ENCODE data around the gene MTFR1L.

The MTFR1L gene

GRCh38 chr1:25781130-25781433, 38.7 kb upstream of the MTFR1L start:
- no peak for DNase-seq (ENCODE audit: extremely low spot score)
- TF ChIP-seq CTCF (IDR thresholded peaks at IDR 0.05; ENCODE audit: control extremely low read depth, extremely low read depth, low read depth, missing control alignments), result no peak
- ChIA-PET CTCF (interaction anchor here (1.2 kb wide), 1 partner anchor 12 kb away, joined by 3 read pairs; no protein-coding TSS in a partner anchor), POLR2A (no interaction called here)

- TF ChIP-seq CTCF (IDR thresholded peaks at IDR 0.05; ENCODE audit: control extremely low read depth, extremely low read depth, low read depth, missing control alignments), result no peak
- POLR2A ChIA-PET, result no interaction called here
- CTCF ChIA-PET, result interaction anchor here (1.2 kb wide), 1 partner anchor 15 kb away, joined by 3 read pairs; no protein-coding TSS in a partner anchor
- DNase-seq (ENCODE audit: extremely low spot score), result no peak
Measured at GRCh38 chr1:25782608-25783201, 37.0 kb upstream of the MTFR1L start.

- DNase-seq (ENCODE audit: extremely low spot score), result no peak
- CTCF ChIA-PET, result interaction anchor here (1.1 kb wide), 1 partner anchor 93 kb away, joined by 4 read pairs; no protein-coding TSS in a partner anchor
Measured at GRCh38 chr1:25784575-25785051, 35.1 kb upstream of the MTFR1L start.

GRCh38 chr1:25785333-25786067, 34.3 kb upstream of the MTFR1L start:
- CTCF ChIA-PET, result interaction anchor here (1.1 kb wide), 1 partner anchor 94 kb away, joined by 4 read pairs; no protein-coding TSS in a partner anchor
- POLR2A ChIA-PET, result interaction anchor here (0.7 kb wide), 1 partner anchor 255 kb away, joined by 3 read pairs; no protein-coding TSS in a partner anchor
- TF ChIP-seq CTCF (IDR thresholded peaks at IDR 0.05; ENCODE audit: control extremely low read depth, extremely low read depth, low read depth, missing control alignments), result no peak

More at GRCh38 chr1:25784575-25785051, 35.1 kb upstream of the MTFR1L start:
- no peak for TF ChIP-seq CTCF (IDR thresholded peaks at IDR 0.05; ENCODE audit: control extremely low read depth, extremely low read depth, low read depth, missing control alignments)
- POLR2A ChIA-PET, result interaction anchor here (0.7 kb wide), 1 partner anchor 254 kb away, joined by 3 read pairs; no protein-coding TSS in a partner anchor

GRCh38 chr1:25786887-25787759, 32.6 kb upstream of the MTFR1L start:
- no peak for TF ChIP-seq CTCF (IDR thresholded peaks at IDR 0.05; ENCODE audit: control extremely low read depth, extremely low read depth, low read depth, missing control alignments)
- CTCF ChIA-PET, result interaction anchor here (0.9 to 2.2 kb wide), 3 partner anchors 8 to 21 kb away, joined by 3 to 8 read pairs (median 3); no protein-coding TSS in a partner anchor
- POLR2A ChIA-PET, result interaction anchor here (0.6 kb wide), 1 partner anchor 951 kb away, joined by 3 read pairs; no protein-coding TSS in a partner anchor
- DNase-seq (ENCODE audit: extremely low spot score), result no peak

More at GRCh38 chr1:25785333-25786067, 34.3 kb upstream of the MTFR1L start:
- no peak for DNase-seq (ENCODE audit: extremely low spot score)

GRCh38 chr1:25787760-25788166, 32.0 kb upstream of the MTFR1L start:
- POLR2A ChIA-PET, result no interaction called here
- TF ChIP-seq CTCF (IDR thresholded peaks at IDR 0.05; ENCODE audit: control extremely low read depth, extremely low read depth, low read depth, missing control alignments), result no peak
- DNase-seq (ENCODE audit: extremely low spot score), result no peak
- CTCF ChIA-PET, result interaction anchor here (0.9 to 2.2 kb wide), 2 partner anchors 10 to 22 kb away, joined by 3 to 8 read pairs; no protein-coding TSS in a partner anchor
